CD4-positive, alpha-beta T cell (primary cell): ENCODE data around the gene TNFRSF17. TPM values are rescaled to one million over a fixed set of nuclear protein-coding genes. Genes with fewer than 3 reads are reported as not detected.

Source experiments
- ATAC-seq: fragments of 200-7000 bp; cut with Tn5 transposase; one replicate; pipeline ENCODE4 v1.10.0; 2022; ENCODE audit warnings: mild to moderate bottlenecking; ENCODE audit not compliant: poor library complexity
- CTCF ChIA-PET: fragments of 350-600 bp; sonication (Branson Sonifier 250); formaldehyde crosslinking; loops from one replicate; lab custom pipeline; 2021; ENCODE audit warnings: antibody characterized with exemption, inconsistent platforms; lab: Charles Lee
- POLR2A ChIA-PET: fragments of 350-600 bp; sonication (Branson Sonifier 250); formaldehyde crosslinking; loops from one replicate; lab custom pipeline; 2021; ENCODE audit warnings: antibody characterized with exemption, inconsistent platforms; lab: Charles Lee
- DNase-seq, 14 experiments: peaks; one replicate each; pipeline ENCODE4 v3.0.0-alpha.2; 2013 to 2020; ENCODE audit warnings: mixed read lengths in 2 of 14
- H3K27ac ChIP-seq, 2 donors: one replicate each; pipeline versions ENCODE4 v1.5.1 to v1.7.0; 2013; ENCODE audit warnings: low read length in 2 of 2, low read depth in 1 of 2, mild to moderate bottlenecking in 1 of 2
- H3K27me3 ChIP-seq, 2 experiments: 1 replicate in 1 of 2; 2 replicates in 1 of 2; pipeline versions ENCODE4 v1.6.1 to v1.7.0; 2013; ENCODE audit warnings: low read length in 2 of 2, control low read depth in 1 of 2, mild to moderate bottlenecking in 1 of 2, moderate library complexity in 1 of 2; ENCODE audit not compliant: insufficient read depth in 2 of 2, control insufficient read depth in 1 of 2
- H3K36me3 ChIP-seq: one replicate; pipeline ENCODE4 v1.6.1; 2013; ENCODE audit warnings: low read length, control low read depth; ENCODE audit not compliant: insufficient read depth
- H3K4me1 ChIP-seq: one replicate; pipeline ENCODE4 v1.6.1; 2013; ENCODE audit warnings: low read length, control low read depth; ENCODE audit not compliant: insufficient read depth
- H3K4me3 ChIP-seq: one replicate; pipeline ENCODE4 v1.5.1; 2013; ENCODE audit warnings: mild to moderate bottlenecking, low read length, moderate library complexity
- H3K9me3 ChIP-seq, 2 experiments: 1 replicate in 1 of 2; 2 replicates in 1 of 2; pipeline versions ENCODE4 v1.6.1 to v1.7.0; 2013; ENCODE audit warnings: low read length in 2 of 2, mild to moderate bottlenecking in 2 of 2, control low read depth in 1 of 2, moderate library complexity in 1 of 2; ENCODE audit not compliant: control insufficient read depth in 1 of 2, insufficient read depth in 1 of 2
- H3K27ac Mint-ChIP-seq: one replicate; pipeline ENCODE4 v1.8.0; 2020; ENCODE audit warnings: mixed read lengths
- H3K27me3 Mint-ChIP-seq: one replicate; pipeline ENCODE4 v1.8.0; 2021; ENCODE audit warnings: mixed read lengths
- H3K36me3 Mint-ChIP-seq: one replicate; pipeline ENCODE4 v1.8.0; 2021; ENCODE audit warnings: low read depth, mixed read lengths
- H3K4me1 Mint-ChIP-seq: one replicate; pipeline ENCODE4 v1.8.0; 2021; ENCODE audit warnings: low read depth, mixed read lengths
- H3K4me3 Mint-ChIP-seq: one replicate; pipeline ENCODE4 v1.8.0; 2020; ENCODE audit warnings: mild to moderate bottlenecking, mixed read lengths
- H3K9me3 Mint-ChIP-seq: one replicate; pipeline ENCODE4 v1.8.0; 2020; ENCODE audit warnings: mixed read lengths
- CTCF ChIP-seq: fragments of 200-600 bp; IDR thresholded peaks from one replicate; pipeline ENCODE4 v1.8.0; 2022; ENCODE audit warnings: antibody characterized with exemption, mild to moderate bottlenecking
- intact Hi-C, 2 experiments: fragments of 100-400 bp; cut with DNase I in 1 of 2; cut with micrococcal nuclease in 1 of 2; formaldehyde crosslinking; loops; one replicate each; pipeline versions ENCODE4 v1.15.1 to v1.9.0; 2023 to 2025; cut with DNase I, micrococcal nuclease
- total RNA-seq, 174 experiments: library from RNA in 2 of 174; stranded (reverse) in 2 of 174; gene quantifications; one replicate each; pipeline ENCODE4 v1.2.3 and lab custom pipeline; 2021 to 2026

Gene TNFRSF17
- total RNA-seq, 2 experiments from 2014 or later, result not detected

- Mint-ChIP-seq H3K4me3 (peak overlapping the region; percentile 70), H3K9me3 (no peaks in the 10 kb centered on the region), H3K27ac (no peak overlapping the region), H3K4me1 (peaks cover 40% of the 10 kb centered on the region), H3K36me3 (peaks cover 16% of the 10 kb centered on the region), H3K27me3 (no peaks in the 10 kb centered on the region)
- no peak for TF ChIP-seq CTCF
- H3K9me3 ChIP-seq, result no peaks in the 10 kb centered on the region
- H3K36me3 ChIP-seq, result no peaks in the 10 kb centered on the region
- DNase-seq (no peak), ATAC-seq (no peak)
- ChIA-PET POLR2A (no interaction called here), CTCF (no interaction called here)
- intact Hi-C loops, result no loop called here
- H3K4me3 ChIP-seq, result no peak overlapping the region
- peaks cover 24% of the 10 kb centered on the region for H3K4me1 ChIP-seq
- H3K27me3 ChIP-seq, result no peaks in the 10 kb centered on the region
- H3K27ac ChIP-seq, result no peak overlapping the region
These were observed 15.3 kb downstream of the TNFRSF17 start for GRCh38 chr16:11980136-11980844.

GRCh38 chr16:11985250-11985649 is 20.2 kb downstream of the TNFRSF17 start:
- Histone ChIP-seq H3K36me3 (no peaks in the 10 kb centered on the region), H3K4me3 (no peak overlapping the region), H3K27ac (no peak overlapping the region), H3K9me3 (no peaks in the 10 kb centered on the region), H3K4me1 (no peaks in the 10 kb centered on the region), H3K27me3 (no peaks in the 10 kb centered on the region)
- DNase-seq (no peak), ATAC-seq (no peak)
- H3K27ac Mint-ChIP-seq, result no peak overlapping the region
- H3K9me3 Mint-ChIP-seq, result no peaks in the 10 kb centered on the region
- no peak for TF ChIP-seq CTCF
- H3K27me3 Mint-ChIP-seq, result no peaks in the 10 kb centered on the region
- no peaks in the 10 kb centered on the region for H3K36me3 Mint-ChIP-seq
- no peak overlapping the region for H3K4me3 Mint-ChIP-seq
- intact Hi-C loops, result no loop called here
- POLR2A ChIA-PET, result no interaction called here
- CTCF ChIA-PET, result no interaction called here
- H3K4me1 Mint-ChIP-seq, result peaks cover 5% of the 10 kb centered on the region

- ATAC-seq (no peak), DNase-seq (no peak)
- H3K36me3 ChIP-seq, result no peaks in the 10 kb centered on the region
- no peak overlapping the region for H3K4me3 ChIP-seq
- H3K27me3 ChIP-seq, result no peaks in the 10 kb centered on the region
- Mint-ChIP-seq H3K36me3 (no peaks in the 10 kb centered on the region), H3K27me3 (no peaks in the 10 kb centered on the region), H3K27ac (no peak overlapping the region), H3K4me3 (no peak overlapping the region), H3K4me1 (no peaks in the 10 kb centered on the region), H3K9me3 (no peaks in the 10 kb centered on the region)
- no peaks in the 10 kb centered on the region for H3K4me1 ChIP-seq
- intact Hi-C loops, result no loop called here
- CTCF ChIA-PET, result no interaction called here
- no peak for TF ChIP-seq CTCF
- H3K27ac ChIP-seq, result no peak overlapping the region
- no peaks in the 10 kb centered on the region for H3K9me3 ChIP-seq
- POLR2A ChIA-PET, result no interaction called here
These were observed 21.6 kb downstream of the TNFRSF17 start for GRCh38 chr16:11986521-11987057.
